ENCODE data around the gene BACE1.
"Not testable (repeated sequence)": the region's sequence is repeated elsewhere in the genome, so short reads cannot be mapped to it uniquely, and the experiment has no call there.

BACE1 gene

GRCh38 chr11:117316197-117316961 lies at the start of gene BACE1:
BACE1 (minus strand) TSS chr11:117316256; CDS start chr11:117315795, 461 bp downstream.
- peak in 1 of 2 experiments; percentile 8 for DNase-seq (ENCODE audit: low read depth in 2 of 2)

GRCh38 chr11:117361432-117361831 lies 45.4 kb upstream of the BACE1 start:
- DNase-seq (ENCODE audit: low read depth in 2 of 2), result no peak

GRCh38 chr11:117356126-117356890 lies 40.3 kb upstream of the BACE1 start:
- no peak for DNase-seq (ENCODE audit: low read depth in 2 of 2)

GRCh38 chr11:117354550-117354949 lies 38.5 kb upstream of the BACE1 start:
- DNase-seq (ENCODE audit: low read depth in 2 of 2), result no peak

- DNase-seq (ENCODE audit: low read depth in 2 of 2), result no peak
Measured at GRCh38 chr11:117345039-117345438, 29.0 kb upstream of the BACE1 start.

GRCh38 chr11:117337076-117337475 lies 21.0 kb upstream of the BACE1 start:
- DNase-seq (ENCODE audit: low read depth in 2 of 2), result no peak

- no peak for DNase-seq (ENCODE audit: low read depth in 2 of 2)
Measured at GRCh38 chr11:117335399-117335798, 19.3 kb upstream of the BACE1 start.

GRCh38 chr11:117334896-117335295 lies 18.8 kb upstream of the BACE1 start:
- DNase-seq (ENCODE audit: low read depth in 2 of 2), result no peak

- DNase-seq (ENCODE audit: low read depth in 2 of 2), result no peak
Measured at GRCh38 chr11:117333917-117334316, 17.9 kb upstream of the BACE1 start.

GRCh38 chr11:117332843-117333242 lies 16.8 kb upstream of the BACE1 start:
- DNase-seq (ENCODE audit: low read depth in 2 of 2), result no peak

GRCh38 chr11:117328375-117329010 lies 12.4 kb upstream of the BACE1 start:
- no peak for DNase-seq (ENCODE audit: low read depth in 2 of 2)

GRCh38 chr11:117327567-117328374 lies 11.7 kb upstream of the BACE1 start, which contains the start of gene CEP164:
CEP164 (plus strand) TSS chr11:117327854; CDS start chr11:117338587, 10,733 bp downstream.
- DNase-seq (ENCODE audit: low read depth in 2 of 2), result peak; percentile 89 to 90

- not testable (repeated sequence) for DNase-seq (ENCODE audit: low read depth in 2 of 2)
Measured at GRCh38 chr11:117327255-117327566, 11.2 kb upstream of the BACE1 start.

GRCh38 chr11:117319214-117319840 lies 3.3 kb upstream of the BACE1 start:
- no peak for DNase-seq (ENCODE audit: low read depth in 2 of 2)

GRCh38 chr11:117318738-117319137 lies 2.7 kb upstream of the BACE1 start:
- DNase-seq (ENCODE audit: low read depth in 2 of 2), result no peak

GRCh38 chr11:117315285-117316196 lies 515 bp downstream of the BACE1 start:
- peak in 1 of 2 experiments; percentile 4 for DNase-seq (ENCODE audit: low read depth in 2 of 2)

- no peak for DNase-seq (ENCODE audit: low read depth in 2 of 2)
Measured at GRCh38 chr11:117314840-117315239, 1.2 kb downstream of the BACE1 start.

GRCh38 chr11:117313828-117314768 lies 2.0 kb downstream of the BACE1 start:
- DNase-seq (ENCODE audit: low read depth in 2 of 2), result no peak

GRCh38 chr11:117313091-117313490 lies 3.0 kb downstream of the BACE1 start:
- DNase-seq (ENCODE audit: low read depth in 2 of 2), result no peak

Measured in stimulated activated CD4-positive, alpha-beta T cell treated with anti-CD3 and anti-CD28 coated beads, Interleukin-12 subunit alpha, Interleukin-12 subunit beta, amount 100 ng/mL, for 24 hours (primary cell).